Central memory CD8-positive, alpha-beta T cell (primary cell): ENCODE data around the gene PYM1.

Experiments
- ATAC-seq: fragments of 150-1000 bp; cut with Tn5 transposase; replicated peaks from 2 replicates; pipeline ENCODE4 v1.10.0; 2022; ENCODE audit warnings: mild to moderate bottlenecking, moderate FRiP score, moderate number of reproducible peaks; ENCODE audit not compliant: poor library complexity, severe bottlenecking; ENCODE audit errors: extremely low read depth
- DNase-seq, 2 donors: peaks; one replicate each; pipeline ENCODE4 v3.0.0; 2021; ENCODE audit warnings: low spot score in 2 of 2
- H3K27ac Mint-ChIP-seq: one replicate; pipeline ENCODE4 v1.8.0; 2022; ENCODE audit warnings: low read depth, mild to moderate bottlenecking, moderate library complexity, mixed read lengths
- H3K27me3 Mint-ChIP-seq: one replicate; pipeline ENCODE4 v1.8.0; 2022; ENCODE audit warnings: mixed read lengths
- H3K36me3 Mint-ChIP-seq: one replicate; pipeline ENCODE4 v1.8.0; 2022; ENCODE audit warnings: mild to moderate bottlenecking, moderate library complexity, mixed read lengths; ENCODE audit not compliant: insufficient read depth
- H3K4me1 Mint-ChIP-seq: one replicate; pipeline ENCODE4 v1.8.0; 2022; ENCODE audit warnings: mixed read lengths
- H3K4me3 Mint-ChIP-seq: one replicate; pipeline ENCODE4 v1.8.0; 2022; ENCODE audit warnings: mild to moderate bottlenecking, moderate library complexity, mixed read lengths
- H3K9me3 Mint-ChIP-seq: one replicate; pipeline ENCODE4 v1.8.0; 2022; ENCODE audit warnings: mixed read lengths

Gene PYM1

DNA sequence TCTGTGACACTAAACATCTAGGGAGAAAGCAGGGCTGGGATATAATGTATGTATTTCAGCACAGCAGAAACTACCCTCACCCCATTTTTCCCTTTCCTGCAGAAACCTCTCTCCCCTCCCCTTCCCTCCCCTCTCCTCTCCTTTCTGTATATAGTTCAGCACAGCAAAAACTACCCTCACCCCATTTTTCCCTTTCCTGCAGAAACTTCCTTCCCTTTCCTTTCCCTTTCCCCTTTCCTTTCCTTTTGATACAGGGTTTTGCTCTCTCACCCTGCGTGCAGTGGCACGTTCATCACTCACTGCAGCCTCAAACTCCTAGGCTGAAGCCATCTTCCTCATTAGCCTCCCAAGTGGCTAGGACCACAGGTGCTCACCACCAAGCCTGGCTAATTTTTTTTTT is 36.1 kb upstream of the PYM1 start:
- Mint-ChIP-seq H3K9me3 (no peaks in the 10 kb centered on the region), H3K36me3 (peaks cover 9% of the 10 kb centered on the region), H3K27ac (no peak overlapping the region), H3K4me1 (peaks cover 31% of the 10 kb centered on the region), H3K4me3 (no peak overlapping the region), H3K27me3 (no peaks in the 10 kb centered on the region)
- ATAC-seq: no peak
- DNase-seq: no peak

DNA sequence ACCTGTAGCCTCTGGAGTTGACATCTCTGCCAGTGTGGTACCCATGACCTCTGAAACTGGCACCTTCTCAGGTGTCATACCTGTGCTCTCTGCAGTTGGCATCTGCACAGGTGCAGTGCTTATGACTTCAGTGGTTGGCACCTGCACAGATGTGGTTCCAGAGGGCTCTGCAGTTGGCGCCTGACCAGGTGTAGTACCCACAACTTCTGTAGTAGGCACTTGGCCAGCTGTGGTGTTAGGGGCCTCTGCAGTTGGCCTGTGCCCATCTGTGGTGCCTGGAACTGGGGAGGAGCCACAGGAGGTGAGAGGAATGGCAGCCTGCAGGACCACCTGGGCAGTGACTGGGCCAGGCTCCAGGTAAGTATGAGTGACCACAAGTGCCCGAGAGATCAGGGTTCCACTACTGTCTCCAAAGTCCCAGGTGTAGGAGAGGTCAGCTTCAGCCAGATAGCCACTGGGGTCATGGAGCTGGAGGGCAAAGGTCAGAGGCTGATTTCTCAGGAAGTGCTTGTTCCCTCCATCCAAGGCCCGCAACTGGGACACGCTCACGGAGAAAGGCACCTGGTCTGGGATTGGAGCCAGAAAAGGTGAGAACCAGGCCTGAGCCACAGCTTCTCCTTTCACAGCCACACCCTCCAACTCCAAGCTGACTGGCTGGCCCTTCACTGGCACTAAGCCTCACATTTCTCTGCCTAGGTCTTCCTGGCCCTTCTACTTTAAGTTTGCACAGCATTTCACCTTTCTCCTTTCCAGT is 29.6 kb upstream of the PYM1 start:
- H3K27ac Mint-ChIP-seq: peak overlapping the region; percentile 52
- no peaks in the 10 kb centered on the region for H3K9me3 Mint-ChIP-seq

DNA sequence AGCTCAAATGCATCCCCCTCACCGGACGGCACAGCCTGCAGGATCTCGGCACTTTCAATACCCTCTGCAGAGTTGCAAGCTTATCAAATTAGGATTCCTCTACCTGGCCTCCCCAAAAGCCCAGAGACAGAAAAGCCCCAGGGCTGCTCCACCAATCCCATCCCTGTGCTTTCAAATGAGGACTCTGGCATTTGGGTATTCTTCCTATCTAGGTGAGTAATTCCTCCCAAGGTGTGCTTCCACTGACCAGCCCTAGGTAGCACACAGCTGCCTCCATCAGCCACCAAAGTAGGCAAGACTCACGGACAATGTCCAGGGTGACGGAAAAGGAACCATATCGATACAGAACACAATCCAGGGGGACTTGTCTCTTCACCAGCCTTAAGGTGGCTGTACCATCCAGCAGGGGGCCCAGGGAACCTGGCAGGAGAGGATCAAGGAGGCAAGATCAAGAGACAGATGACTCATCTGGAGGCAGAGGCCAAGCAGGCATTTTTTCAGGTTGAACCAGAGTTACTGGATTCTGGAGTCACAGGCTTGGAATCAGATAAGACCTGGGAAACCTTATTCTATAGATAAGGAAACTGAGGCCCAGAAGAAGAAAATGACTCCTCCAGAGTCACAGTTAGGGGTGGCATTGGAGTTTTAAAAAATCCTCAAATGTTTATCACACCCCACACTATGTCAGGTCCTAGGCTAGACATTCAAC is 28.3 kb upstream of the PYM1 start:
- peak; percentile 36 for ATAC-seq
- no peak for DNase-seq
- Mint-ChIP-seq H3K4me1 (peaks cover 10% of the 10 kb centered on the region), H3K9me3 (no peaks in the 10 kb centered on the region), H3K36me3 (peaks cover 22% of the 10 kb centered on the region), H3K27me3 (no peaks in the 10 kb centered on the region), H3K27ac (peak overlapping the region; percentile 52), H3K4me3 (no peak overlapping the region)

More for the DNA sequence above, 29.6 kb upstream of the PYM1 start:
- no peak for DNase-seq
- Mint-ChIP-seq H3K27me3 (no peaks in the 10 kb centered on the region), H3K36me3 (peaks cover 9% of the 10 kb centered on the region), H3K4me3 (no peak overlapping the region), H3K4me1 (peaks cover 10% of the 10 kb centered on the region)
- ATAC-seq: no peak

DNA sequence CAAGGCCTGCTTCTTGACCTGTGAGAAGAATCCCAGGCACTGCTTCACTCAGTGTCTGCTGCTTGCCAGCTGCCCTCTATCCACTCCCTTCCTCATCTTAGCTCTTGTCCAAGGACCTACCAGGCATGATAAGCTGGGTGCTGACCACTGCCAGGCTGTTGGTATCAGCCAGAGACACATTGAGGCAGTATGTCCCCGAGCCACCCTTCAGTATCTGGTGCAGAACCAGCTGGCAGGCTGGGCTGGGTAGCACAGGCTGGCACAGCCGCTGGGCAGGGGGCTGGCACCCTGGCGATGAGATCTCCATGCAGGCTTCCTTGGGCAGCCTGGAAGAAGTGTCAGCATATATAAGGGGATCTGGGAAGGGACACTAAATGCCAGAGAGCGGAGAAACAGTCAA is 27.6 kb upstream of the PYM1 start:
- Mint-ChIP-seq H3K9me3 (no peaks in the 10 kb centered on the region), H3K4me1 (peaks cover 10% of the 10 kb centered on the region), H3K27ac (peak overlapping the region; percentile 52), H3K27me3 (no peaks in the 10 kb centered on the region), H3K36me3 (peaks cover 25% of the 10 kb centered on the region), H3K4me3 (no peak overlapping the region)
- ATAC-seq: no peak
- no peak for DNase-seq

DNA sequence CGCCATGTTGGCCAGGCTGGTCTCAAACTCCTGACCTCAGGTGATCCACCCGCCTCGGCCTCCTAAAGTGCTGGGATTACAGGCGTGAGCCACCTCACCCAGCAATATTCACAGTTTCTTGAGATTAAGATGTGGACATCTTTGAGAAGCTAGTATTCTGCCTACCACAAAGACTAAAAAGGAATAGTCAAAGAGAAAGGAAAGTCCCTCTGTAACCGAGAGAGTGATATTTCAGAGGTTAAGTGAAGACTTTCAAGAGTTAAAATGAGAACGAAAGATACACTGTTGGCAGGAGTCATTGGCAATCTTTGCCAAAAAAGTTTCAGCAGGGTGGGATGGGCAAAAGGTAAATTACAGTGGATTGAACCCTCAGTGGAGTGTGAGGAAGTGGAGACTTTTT is 18.9 kb upstream of the PYM1 start:
- DNase-seq (no peak), ATAC-seq (no peak)
- Mint-ChIP-seq H3K9me3 (no peaks in the 10 kb centered on the region), H3K27ac (no peak overlapping the region), H3K36me3 (peaks cover 83% of the 10 kb centered on the region), H3K4me1 (peaks cover 19% of the 10 kb centered on the region), H3K27me3 (no peaks in the 10 kb centered on the region), H3K4me3 (no peak overlapping the region)

DNA sequence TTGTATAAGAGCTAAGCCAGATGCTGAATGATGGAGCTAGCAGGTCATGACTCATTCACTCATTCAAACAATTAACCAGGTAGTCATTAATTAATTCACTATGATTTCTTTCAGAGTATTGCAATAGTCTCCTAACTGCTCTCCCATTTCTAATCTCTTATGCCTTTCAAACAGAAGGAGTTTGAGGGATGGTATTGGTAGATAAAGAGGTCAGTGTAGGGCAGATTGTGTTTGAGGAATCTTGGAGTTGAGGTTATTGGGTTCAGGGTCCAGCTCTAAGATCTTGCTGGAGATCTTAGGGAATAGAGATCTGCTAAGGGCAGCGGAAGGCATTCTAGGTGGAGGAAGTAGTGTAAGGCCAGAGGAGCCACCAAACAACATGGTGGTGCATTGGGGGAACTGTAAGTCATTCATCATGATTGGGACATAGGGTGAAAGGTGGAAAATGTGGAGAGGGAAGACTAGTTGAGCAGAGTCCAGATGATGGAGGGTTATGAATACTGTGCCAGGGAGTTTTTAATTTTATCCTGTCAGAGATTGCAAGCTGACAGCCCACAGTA is 15.0 kb upstream of the PYM1 start:
- Mint-ChIP-seq H3K27me3 (no peaks in the 10 kb centered on the region), H3K4me1 (peaks cover 49% of the 10 kb centered on the region), H3K27ac (no peak overlapping the region), H3K36me3 (peaks cover 73% of the 10 kb centered on the region), H3K9me3 (no peaks in the 10 kb centered on the region), H3K4me3 (no peak overlapping the region)
- DNase-seq (no peak), ATAC-seq (no peak)

DNA sequence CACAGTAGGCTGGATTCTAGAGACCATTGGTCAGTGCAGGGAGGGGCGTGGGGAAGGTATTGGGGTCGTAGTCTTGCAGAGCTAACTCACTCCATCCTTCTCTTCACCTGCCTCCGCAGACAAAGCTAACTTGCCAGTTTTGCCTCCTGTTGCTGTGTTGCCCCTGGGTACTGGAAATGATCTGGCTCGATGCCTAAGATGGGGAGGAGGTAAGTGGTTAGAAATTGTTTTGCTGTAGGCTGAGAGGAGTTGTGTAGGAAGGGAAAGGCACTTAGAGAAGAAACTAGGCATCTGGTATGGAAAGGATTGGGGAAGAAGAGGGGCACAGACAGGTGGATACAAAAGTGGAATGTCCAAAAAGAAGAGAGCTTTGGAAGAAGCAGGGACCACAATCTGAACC is 14.4 kb upstream of the PYM1 start:
- H3K36me3 Mint-ChIP-seq: peaks cover 74% of the 10 kb centered on the region
- H3K27ac Mint-ChIP-seq: peak overlapping the region; percentile 41
- H3K27me3 Mint-ChIP-seq: no peaks in the 10 kb centered on the region
- H3K4me3 Mint-ChIP-seq: no peak overlapping the region
- peaks cover 55% of the 10 kb centered on the region for H3K4me1 Mint-ChIP-seq
- DNase-seq (no peak), ATAC-seq (no peak)
- H3K9me3 Mint-ChIP-seq: no peaks in the 10 kb centered on the region

DNA sequence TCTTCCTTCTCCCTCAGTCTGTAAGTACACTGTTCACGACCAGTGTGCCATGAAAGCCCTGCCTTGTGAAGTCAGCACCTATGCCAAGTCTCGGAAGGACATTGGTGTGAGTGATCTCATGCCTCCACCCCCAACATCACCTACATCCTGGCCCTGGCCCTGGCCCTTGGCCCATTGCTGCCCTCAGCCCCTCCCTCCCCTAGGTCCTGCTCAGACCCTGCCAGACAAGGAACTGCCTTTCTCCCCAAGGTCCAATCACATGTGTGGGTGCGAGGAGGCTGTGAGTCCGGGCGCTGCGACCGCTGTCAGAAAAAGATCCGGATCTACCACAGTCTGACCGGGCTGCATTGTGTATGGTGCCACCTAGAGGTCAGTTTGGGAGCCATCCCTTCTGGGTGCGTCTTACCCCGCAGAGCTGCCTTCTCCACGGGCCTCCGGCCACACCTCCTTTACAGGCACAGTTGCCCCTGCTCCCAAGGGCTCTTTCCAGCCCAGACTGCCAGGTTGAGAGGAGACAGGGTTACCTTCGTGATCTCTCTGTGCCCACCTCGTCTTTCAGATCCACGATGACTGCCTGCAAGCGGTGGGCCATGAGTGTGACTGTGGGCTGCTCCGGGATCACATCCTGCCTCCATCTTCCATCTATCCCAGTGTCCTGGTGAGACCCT is 12.5 kb upstream of the PYM1 start:
- DNase-seq (peak; percentile 77 to 78), ATAC-seq (peak; percentile 98)
- H3K36me3 Mint-ChIP-seq: peaks cover 71% of the 10 kb centered on the region
- H3K4me3 Mint-ChIP-seq: no peak overlapping the region
- peaks cover 63% of the 10 kb centered on the region for H3K4me1 Mint-ChIP-seq
- no peaks in the 10 kb centered on the region for H3K27me3 Mint-ChIP-seq
- H3K27ac Mint-ChIP-seq: peak overlapping the region; percentile 58
- no peaks in the 10 kb centered on the region for H3K9me3 Mint-ChIP-seq

DNA sequence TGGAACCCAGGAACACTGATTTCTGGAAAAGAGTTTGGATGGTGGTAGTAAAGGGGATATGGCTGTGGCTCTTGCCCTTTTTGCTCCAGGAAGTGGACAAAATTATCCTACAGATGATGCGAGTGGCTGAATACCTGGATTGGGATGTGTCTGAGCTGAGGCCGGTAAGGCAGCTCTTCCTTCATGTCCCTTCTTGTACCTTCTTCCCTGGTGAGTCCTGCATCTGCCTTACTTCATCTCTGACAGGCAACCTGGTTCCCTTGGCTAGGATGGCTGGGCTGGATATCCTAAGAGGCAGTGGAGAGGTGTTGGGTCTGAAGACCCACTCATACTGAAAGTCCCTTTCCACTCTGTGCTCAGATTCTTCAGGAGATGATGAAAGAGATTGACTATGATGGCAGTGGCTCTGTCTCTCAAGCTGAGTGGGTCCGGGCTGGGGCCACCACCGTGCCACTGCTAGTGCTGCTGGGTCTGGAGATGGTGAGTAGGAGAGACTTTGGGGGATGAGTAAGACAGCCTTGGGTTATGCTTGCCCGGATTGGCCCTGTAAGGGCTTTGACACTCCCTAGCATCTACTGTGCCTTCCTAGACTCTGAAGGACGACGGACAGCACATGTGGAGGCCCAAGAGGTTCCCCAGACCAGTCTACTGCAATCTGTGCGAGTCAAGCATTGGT is 11.3 kb upstream of the PYM1 start:
- peaks cover 65% of the 10 kb centered on the region for H3K36me3 Mint-ChIP-seq
- H3K4me1 Mint-ChIP-seq: peaks cover 75% of the 10 kb centered on the region
- no peaks in the 10 kb centered on the region for H3K27me3 Mint-ChIP-seq
- no peak overlapping the region for H3K27ac Mint-ChIP-seq
- no peaks in the 10 kb centered on the region for H3K9me3 Mint-ChIP-seq
- H3K4me3 Mint-ChIP-seq: no peak overlapping the region
- ATAC-seq: no peak
- DNase-seq: no peak

DNA sequence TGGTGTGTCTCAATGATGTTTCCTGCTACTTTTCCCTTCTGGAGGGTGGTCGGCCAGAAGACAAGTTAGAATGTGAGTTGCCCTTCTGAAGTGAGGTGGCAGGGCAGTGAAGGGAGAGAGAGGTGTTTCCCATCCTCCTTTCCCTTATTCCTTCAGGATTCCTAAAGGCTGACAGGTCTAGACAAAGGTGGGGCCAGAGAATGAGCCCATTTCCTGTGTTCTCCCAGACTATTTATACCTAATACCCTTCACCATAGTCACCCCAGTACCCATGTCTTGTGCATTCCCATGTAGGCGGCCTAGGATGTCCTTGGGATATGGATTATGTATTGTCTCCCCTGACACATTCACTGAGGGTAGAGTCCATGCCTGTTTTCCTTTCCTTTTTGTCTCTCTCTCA is 10.3 kb upstream of the PYM1 start:
- DNase-seq (no peak), ATAC-seq (no peak)
- peaks cover 60% of the 10 kb centered on the region for H3K36me3 Mint-ChIP-seq
- no peaks in the 10 kb centered on the region for H3K9me3 Mint-ChIP-seq
- H3K27ac Mint-ChIP-seq: peak overlapping the region; percentile 67
- H3K4me1 Mint-ChIP-seq: peaks cover 82% of the 10 kb centered on the region
- no peak overlapping the region for H3K4me3 Mint-ChIP-seq
- H3K27me3 Mint-ChIP-seq: no peaks in the 10 kb centered on the region

DNA sequence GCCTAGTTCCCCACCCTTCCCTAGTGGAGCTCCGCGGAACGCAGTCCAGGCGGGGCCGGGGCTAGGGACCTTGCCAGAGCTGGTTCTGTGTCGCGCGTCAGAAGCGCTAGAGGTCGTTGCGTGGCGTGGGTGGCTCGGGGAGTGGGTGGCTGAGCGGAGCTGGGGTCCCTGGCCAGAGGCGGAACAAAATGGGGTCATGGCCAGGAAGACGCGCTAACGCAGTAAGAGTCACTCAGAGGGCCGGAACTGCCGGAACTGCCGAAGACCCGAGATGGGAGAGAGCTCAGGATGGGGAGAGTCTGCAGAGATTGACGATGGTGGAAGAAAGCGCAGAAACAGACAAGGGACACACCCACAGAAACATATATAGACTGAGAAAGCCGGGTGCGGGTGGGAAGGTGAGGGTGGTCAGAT is 8.1 kb upstream of the PYM1 start:
- Mint-ChIP-seq H3K27me3 (no peaks in the 10 kb centered on the region), H3K9me3 (no peaks in the 10 kb centered on the region), H3K27ac (peak overlapping the region; percentile 86), H3K36me3 (peaks cover 61% of the 10 kb centered on the region), H3K4me3 (peak overlapping the region; percentile 99), H3K4me1 (peaks cover 85% of the 10 kb centered on the region)
- ATAC-seq: no peak
- no peak for DNase-seq

DNA sequence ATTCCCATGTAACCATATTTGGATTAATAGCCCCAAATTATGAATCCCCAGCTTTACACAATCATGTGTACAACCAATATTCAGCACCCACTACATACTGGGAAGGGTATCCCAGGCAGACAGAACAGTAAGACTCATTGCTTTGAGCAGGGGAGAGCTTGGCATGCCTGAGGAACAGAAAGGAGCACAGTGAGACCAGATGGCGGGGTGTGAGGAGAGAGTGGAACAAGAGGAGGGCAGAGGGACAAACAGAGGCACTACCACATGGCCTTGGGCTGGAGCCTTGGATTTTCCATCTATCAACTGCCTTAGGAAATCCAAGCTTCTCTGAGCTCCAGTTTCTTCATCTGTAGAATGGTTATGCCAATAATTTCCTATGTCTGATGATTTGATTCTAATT is 7.1 kb upstream of the PYM1 start:
- H3K4me3 Mint-ChIP-seq: peak overlapping the region; percentile 99

More for the DNA sequence above, 7.1 kb upstream of the PYM1 start:
- H3K9me3 Mint-ChIP-seq: no peaks in the 10 kb centered on the region
- H3K36me3 Mint-ChIP-seq: peaks cover 58% of the 10 kb centered on the region
- peaks cover 85% of the 10 kb centered on the region for H3K4me1 Mint-ChIP-seq
- H3K27me3 Mint-ChIP-seq: no peaks in the 10 kb centered on the region
- peak overlapping the region; percentile 86 for H3K27ac Mint-ChIP-seq
- no peak for ATAC-seq
- DNase-seq: no peak
